Upper lobe of left lung (tissue), 6 donors: ENCODE results near the gene RIMBP3B. TPM values are rescaled to one million over a fixed set of nuclear protein-coding genes. Genes with fewer than 3 reads are reported as not detected.
"Not testable (repeated sequence)": the region's sequence is repeated elsewhere in the genome, so short reads cannot be mapped to it uniquely, and the experiment has no call there.

Experiments
- ATAC-seq, 2 donors: fragments of 200-7000 bp; cut with Tn5 transposase; one replicate each; pipeline ENCODE4 v1.9.1; 2022; ENCODE audit warnings: mild to moderate bottlenecking in 2 of 2, moderate library complexity in 2 of 2; ENCODE audit not compliant: low FRiP score in 2 of 2
- DNase-seq, 2 donors: peaks; one replicate each; pipeline ENCODE4 v3.0.0-alpha.2; 2019 to 2020
- H3K27ac ChIP-seq, 4 donors: fragments of 200-600 bp; sonication (generic); one replicate each; pipeline ENCODE4 v1.5.1; 2016 to 2019
- H3K27me3 ChIP-seq, 4 donors: fragments of 200-600 bp; sonication (generic); one replicate each; pipeline ENCODE4 v1.5.1; 2017 to 2019
- H3K36me3 ChIP-seq, 4 donors: fragments of 200-600 bp; sonication (generic); one replicate each; pipeline ENCODE4 v1.5.1; 2016 to 2019
- H3K4me1 ChIP-seq, 4 donors: fragments of 200-600 bp; sonication (generic); one replicate each; pipeline ENCODE4 v1.5.1; 2018 to 2019
- H3K4me3 ChIP-seq, 4 donors: fragments of 200-600 bp; sonication (generic); one replicate each; pipeline ENCODE4 v1.5.1; 2017 to 2019; ENCODE audit warnings: mild to moderate bottlenecking in 2 of 4, moderate library complexity in 1 of 4
- H3K9me3 ChIP-seq, 4 donors: fragments of 200-600 bp; sonication (generic); one replicate each; pipeline ENCODE4 v1.5.1; 2018 to 2019
- WGBS, 2 donors: methylation state at CpG; one replicate each; pipeline ENCODE4 v1.1.5; 2017 to 2018; 5-methylcytosine and 5-hydroxymethylcytosine counted together
- total RNA-seq, 6 donors: library from RNA; depleted of rRNA in 4 of 6; stranded (reverse); fragments of >200 nt in 4 of 6; gene quantifications; one replicate each; pipeline versions ENCODE4 v1.1.0 to v1.2.1, GENCODE V29; 2016 to 2021
- donor health status: DM: no; HTN: no; CAD: no; lungs with moderate emphysema.
- donor health status: DM: no; HTN: yes; CAD: no; lungs with severe emphysema.

The RIMBP3B gene
- total RNA-seq = under 1 TPM in 3 of 6 donors, not detected in 3; 0.20 to 0.86 (median 0.46) TPM

- no CpG with 5 or more reads among the region's 91 CpGs for WGBS, 2 donors
These were observed at the start of gene RIMBP3B for GRCh38 chr22:21383701-21384467. Gene RIMBP3B, plus strand, starts transcription at chr22:21383751. Its CDS starts 108 bp downstream, at chr22:21383859.

GRCh38 chr22:21357527-21357926 lies 26.0 kb upstream of the RIMBP3B start:
- ATAC-seq = peak in 1 of 2 donors; percentile 23

More at GRCh38 chr22:21383701-21384467, at the start of gene RIMBP3B:
- not testable (repeated sequence) for H3K27ac ChIP-seq, H3K27me3 ChIP-seq, H3K36me3 ChIP-seq, H3K4me1 ChIP-seq, H3K9me3 ChIP-seq, DNase-seq, H3K4me3 ChIP-seq
- peak; percentile 68 to 88 for ATAC-seq

GRCh38 chr22:21360525-21360924 lies 23.0 kb upstream of the RIMBP3B start:
- not testable (repeated sequence) for H3K27ac ChIP-seq, H3K27me3 ChIP-seq, H3K9me3 ChIP-seq, DNase-seq, H3K36me3 ChIP-seq, ATAC-seq, H3K4me1 ChIP-seq, H3K4me3 ChIP-seq
- WGBS, 2 donors = no CpG with 5 or more reads among the region's 59 CpGs

More at GRCh38 chr22:21357527-21357926, 26.0 kb upstream of the RIMBP3B start:
- H3K9me3 ChIP-seq, H3K4me1 ChIP-seq, H3K27ac ChIP-seq, H3K4me3 ChIP-seq, H3K27me3 ChIP-seq, H3K36me3 ChIP-seq: not testable (repeated sequence)
- WGBS, 2 donors = no CpG with 5 or more reads among the region's 12 CpGs
- peak in 1 of 2 donors; percentile 55 for DNase-seq

GRCh38 chr22:21362473-21362872 lies 21.1 kb upstream of the RIMBP3B start:
- not testable (repeated sequence) for DNase-seq

GRCh38 chr22:21363061-21363460 lies 20.5 kb upstream of the RIMBP3B start:
- H3K36me3 ChIP-seq, H3K27ac ChIP-seq, ATAC-seq, H3K4me1 ChIP-seq, DNase-seq, H3K4me3 ChIP-seq, H3K27me3 ChIP-seq, H3K9me3 ChIP-seq: not testable (repeated sequence)
- WGBS, 2 donors = no CpG with 5 or more reads among the region's 5 CpGs

More at GRCh38 chr22:21362473-21362872, 21.1 kb upstream of the RIMBP3B start:
- not testable (repeated sequence) for H3K4me1 ChIP-seq, H3K36me3 ChIP-seq, H3K4me3 ChIP-seq, H3K27ac ChIP-seq, ATAC-seq, H3K27me3 ChIP-seq, H3K9me3 ChIP-seq
- no CpG with 5 or more reads among the region's 4 CpGs for WGBS, 2 donors

GRCh38 chr22:21363803-21364202 lies 19.7 kb upstream of the RIMBP3B start:
- not testable (repeated sequence) for H3K9me3 ChIP-seq, H3K4me1 ChIP-seq, H3K36me3 ChIP-seq, H3K27me3 ChIP-seq, H3K4me3 ChIP-seq, H3K27ac ChIP-seq
- ATAC-seq = peak in 1 of 2 donors; percentile 54
- no CpG with 5 or more reads among the region's 11 CpGs for WGBS, 2 donors
- DNase-seq = peak in 1 of 2 donors; percentile 53

- not testable (repeated sequence) for H3K36me3 ChIP-seq, H3K27me3 ChIP-seq, DNase-seq, H3K9me3 ChIP-seq, H3K27ac ChIP-seq, ATAC-seq, H3K4me1 ChIP-seq, H3K4me3 ChIP-seq
- no CpG with 5 or more reads among the region's 11 CpGs for WGBS, 2 donors
These were observed 19.2 kb upstream of the RIMBP3B start for GRCh38 chr22:21364362-21364761.

GRCh38 chr22:21365337-21365736 lies 18.2 kb upstream of the RIMBP3B start:
- H3K36me3 ChIP-seq, H3K9me3 ChIP-seq, ATAC-seq, H3K4me1 ChIP-seq, H3K27ac ChIP-seq, H3K4me3 ChIP-seq, DNase-seq, H3K27me3 ChIP-seq: not testable (repeated sequence)
- WGBS, 2 donors = no CpG with 5 or more reads among the region's 4 CpGs

- H3K4me1 ChIP-seq, H3K27ac ChIP-seq, H3K4me3 ChIP-seq, DNase-seq, H3K36me3 ChIP-seq, H3K27me3 ChIP-seq, H3K9me3 ChIP-seq, ATAC-seq: not testable (repeated sequence)
- WGBS, 2 donors = 94% methylated on average over 3 of the region's 12 CpGs; no CpG with 5 or more reads in 1 of the 2 donors
These were observed 14.8 kb upstream of the RIMBP3B start for GRCh38 chr22:21368603-21369310.

- ATAC-seq, DNase-seq, H3K9me3 ChIP-seq, H3K36me3 ChIP-seq, H3K27ac ChIP-seq, H3K27me3 ChIP-seq, H3K4me1 ChIP-seq, H3K4me3 ChIP-seq: not testable (repeated sequence)
- WGBS, 2 donors = no CpG with 5 or more reads among the region's 4 CpGs
These were observed 7.7 kb upstream of the RIMBP3B start for GRCh38 chr22:21375880-21376279.

GRCh38 chr22:21384468-21385357 lies 1.2 kb downstream of the RIMBP3B start:
- not testable (repeated sequence) for H3K4me1 ChIP-seq, H3K36me3 ChIP-seq, H3K4me3 ChIP-seq, DNase-seq, H3K9me3 ChIP-seq, H3K27ac ChIP-seq, H3K27me3 ChIP-seq
- WGBS, 2 donors = no CpG with 5 or more reads among the region's 79 CpGs
- ATAC-seq = peak; percentile 69

GRCh38 chr22:21389480-21389879 lies 5.9 kb downstream of the RIMBP3B start:
- WGBS, 2 donors = no CpG with 5 or more reads among the region's 7 CpGs
- not testable (repeated sequence) for H3K36me3 ChIP-seq, H3K9me3 ChIP-seq, H3K4me1 ChIP-seq, DNase-seq, H3K4me3 ChIP-seq, H3K27me3 ChIP-seq, H3K27ac ChIP-seq
- ATAC-seq = peak in 1 of 2 donors; percentile 72
